K562 (cell line): ENCODE measurements around the gene METAP1D. TPM values are rescaled to one million over a fixed set of nuclear protein-coding genes. Genes with fewer than 3 reads are reported as not detected.

Experiments
- CHD7 ChIP-seq: fragments of 200-600 bp; sonication (generic); IDR thresholded peaks from one replicate; pipeline ENCODE4 v1.6.1; 2012; ENCODE audit warnings: mild to moderate bottlenecking, low read depth, low read length, inconsistent platforms
- ETS2 ChIP-seq: IDR thresholded peaks from 2 replicates; pipeline ENCODE4 v1.6.1; 2016; ENCODE audit warnings: borderline replicate concordance, missing genetic modification characterization, mild to moderate bottlenecking, moderate library complexity, missing compliant biosample characterization; ENCODE audit not compliant: poor library complexity, severe bottlenecking
- LARP7 ChIP-seq: fragments of 450-650 bp; IDR thresholded peaks from 2 replicates; pipeline ENCODE4 v1.6.1; 2016
- RNF219 ChIP-seq: fragments of 250-450 bp; sonication (Bioruptor Pico); IDR thresholded peaks from 2 replicates; pipeline ENCODE4 v1.5.0; 2022; ENCODE audit warnings: mild to moderate bottlenecking
- ZNF408 ChIP-seq: fragments of 250-450 bp; sonication (Bioruptor Pico); IDR thresholded peaks from 2 replicates; pipeline ENCODE4 v1.4.0; 2020; ENCODE audit warnings: low read depth, mild to moderate bottlenecking, moderate library complexity
- polyA plus RNA-seq, 8 experiments: library from polyadenylated mRNA; depleted of rRNA in 4 of 8; stranded (reverse) in 5 of 8; unstranded in 3 of 8; fragments of >200 nt; fragmentation: Nextera tagmentation in 2 of 8; fragmentation: Illumina TruSeq in 1 of 8; extraction: Ambion mirVana in 2 of 8; extraction: Trizol in 1 of 8; gene quantifications; 2 replicates each; pipeline versions ENCODE4 v1.2.1 to v1.2.3, GENCODE V29; 2011 to 2014; ENCODE audit warnings: inconsistent platforms in 1 of 8, missing spikeins in 1 of 8
- total RNA-seq, 7 experiments: library from RNA; depleted of rRNA in 6 of 7; stranded (reverse); fragments of >200 nt in 6 of 7; fragmentation: Illumina TruSeq in 2 of 7; extraction: Trizol in 2 of 7; gene quantifications; 2 replicates each; pipeline versions ENCODE4 v1.2.1 to v1.2.3, GENCODE V29; 2011 to 2021; ENCODE audit warnings: low replicate concordance in 1 of 7

Gene METAP1D
- total and polyA plus RNA-seq, 9 of the 15 experiments (the other 6 are each of a cell fraction or from before 2014, with no cell fraction given) = 8.0 to 23.4 (median 15.7) TPM

- TF ChIP-seq RNF219 = no peak
- no peak for TF ChIP-seq ETS2
- TF ChIP-seq CHD7 = no peak
- TF ChIP-seq LARP7 = no peak
- TF ChIP-seq ZNF408 (CRISPR knock-in tag) = no peak
Observed at GRCh38 chr2:172099472-172100079, 99.8 kb downstream of the METAP1D start (continued).
